ENCODE data around the gene THAP10. TPM values are rescaled to one million over a fixed set of nuclear protein-coding genes. Genes with fewer than 3 reads are reported as not detected.

Gene THAP10
- total RNA-seq, 1 donor from 2014 or later = 1.7 TPM

GRCh38 chr15:70906842-70907241, 14.6 kb upstream of the THAP10 start:
- no peak for DNase-seq (ENCODE audit: extremely low spot score, unreplicated experiment)
- H3K36me3 Mint-ChIP-seq (ENCODE audit: unreplicated experiment) = peaks cover 48% of the 10 kb centered on the region
- H3K9me3 Mint-ChIP-seq (ENCODE audit: unreplicated experiment) = peaks cover 14% of the 10 kb centered on the region
- no peak for TF ChIP-seq CTCF (IDR thresholded peaks at IDR 0.05)
- H3K4me3 Mint-ChIP-seq (ENCODE audit: unreplicated experiment) = no peak overlapping the region
- H3K4me1 Mint-ChIP-seq (ENCODE audit: unreplicated experiment) = peaks cover 15% of the 10 kb centered on the region
- peak overlapping the region; percentile 81 for H3K27ac Mint-ChIP-seq (ENCODE audit: unreplicated experiment)
- H3K27me3 Mint-ChIP-seq (ENCODE audit: unreplicated experiment) = no peaks in the 10 kb centered on the region

- Mint-ChIP-seq H3K4me1 (ENCODE audit: unreplicated experiment) (peaks cover 16% of the 10 kb centered on the region), H3K27ac (ENCODE audit: unreplicated experiment) (peak overlapping the region; percentile 32), H3K4me3 (ENCODE audit: unreplicated experiment) (no peak overlapping the region), H3K9me3 (ENCODE audit: unreplicated experiment) (peaks cover 1% of the 10 kb centered on the region), H3K27me3 (ENCODE audit: unreplicated experiment) (no peaks in the 10 kb centered on the region), H3K36me3 (ENCODE audit: unreplicated experiment) (peaks cover 30% of the 10 kb centered on the region)
- no peak for DNase-seq (ENCODE audit: extremely low spot score, unreplicated experiment)
- no peak for TF ChIP-seq CTCF (IDR thresholded peaks at IDR 0.05)
Observed at GRCh38 chr15:70902107-70902506, 9.9 kb upstream of the THAP10 start.

DNA sequence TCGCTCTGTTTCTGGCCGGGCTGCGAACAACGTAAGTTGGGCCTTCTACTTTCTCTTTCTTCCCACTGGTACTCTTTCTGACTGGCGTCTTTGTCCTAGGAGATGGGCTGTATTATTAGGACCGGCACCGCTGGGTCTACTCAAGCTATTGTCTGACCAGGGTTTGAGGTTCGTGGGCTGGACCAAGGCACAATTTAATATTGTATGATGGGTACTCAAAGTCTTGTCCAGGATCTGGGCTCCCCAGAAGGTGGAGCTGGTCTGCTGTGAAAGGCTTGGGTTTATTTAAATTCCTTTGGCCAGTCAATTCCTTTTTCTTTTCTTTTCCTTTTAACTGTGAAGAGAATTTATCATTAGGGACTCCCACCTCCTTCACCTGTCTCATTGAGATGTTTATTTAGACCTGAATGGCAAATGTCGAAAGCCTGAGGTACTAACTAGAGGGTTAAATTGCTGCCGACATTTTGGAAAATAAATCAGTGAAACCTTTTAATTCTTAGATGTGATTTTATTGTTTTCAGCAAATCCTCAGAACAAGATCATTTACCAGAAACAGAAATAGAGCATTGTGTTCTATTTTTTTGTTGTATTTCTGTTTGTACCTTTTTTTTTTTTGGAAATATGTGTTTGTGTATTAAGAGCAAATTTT, 803 bp upstream of the THAP10 start:
- H3K36me3 Mint-ChIP-seq (ENCODE audit: unreplicated experiment) = peaks cover 9% of the 10 kb centered on the region
- DNase-seq (ENCODE audit: extremely low spot score, unreplicated experiment) = no peak
- no peaks in the 10 kb centered on the region for H3K27me3 Mint-ChIP-seq (ENCODE audit: unreplicated experiment)
- peaks cover 12% of the 10 kb centered on the region for H3K4me1 Mint-ChIP-seq (ENCODE audit: unreplicated experiment)
- TF ChIP-seq CTCF (IDR thresholded peaks at IDR 0.05) = peak; percentile 81
- H3K9me3 Mint-ChIP-seq (ENCODE audit: unreplicated experiment) = no peaks in the 10 kb centered on the region
- peak overlapping the region; percentile 95 for H3K27ac Mint-ChIP-seq (ENCODE audit: unreplicated experiment)
- peak overlapping the region; percentile 84 for H3K4me3 Mint-ChIP-seq (ENCODE audit: unreplicated experiment)

DNA sequence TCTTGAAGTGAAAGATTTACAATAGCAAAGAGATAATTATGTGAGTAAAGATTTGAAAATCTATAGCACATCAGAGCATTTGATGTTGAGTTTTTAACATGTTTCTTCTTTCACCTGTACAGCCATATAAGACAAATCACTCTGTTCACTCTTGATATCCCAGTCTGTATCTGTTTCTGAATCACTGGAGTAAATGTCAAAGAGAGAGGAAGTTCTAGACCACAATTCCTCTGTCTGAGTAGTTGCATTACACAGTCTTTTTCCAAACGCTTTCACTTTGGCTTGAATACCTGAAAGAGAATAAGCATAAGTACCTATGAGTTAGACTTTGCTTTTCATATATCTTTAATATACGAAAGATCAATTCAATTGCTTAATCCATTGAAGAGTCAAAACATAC, 9.9 kb downstream of the THAP10 start:
- no peak overlapping the region for H3K27ac Mint-ChIP-seq (ENCODE audit: unreplicated experiment)
- H3K9me3 Mint-ChIP-seq (ENCODE audit: unreplicated experiment) = no peaks in the 10 kb centered on the region
- TF ChIP-seq CTCF (IDR thresholded peaks at IDR 0.05) = no peak
- H3K27me3 Mint-ChIP-seq (ENCODE audit: unreplicated experiment) = no peaks in the 10 kb centered on the region
- H3K4me3 Mint-ChIP-seq (ENCODE audit: unreplicated experiment) = no peak overlapping the region
- H3K4me1 Mint-ChIP-seq (ENCODE audit: unreplicated experiment) = peaks cover 23% of the 10 kb centered on the region
- DNase-seq (ENCODE audit: extremely low spot score, unreplicated experiment) = no peak
- peaks cover 9% of the 10 kb centered on the region for H3K36me3 Mint-ChIP-seq (ENCODE audit: unreplicated experiment)

DNA sequence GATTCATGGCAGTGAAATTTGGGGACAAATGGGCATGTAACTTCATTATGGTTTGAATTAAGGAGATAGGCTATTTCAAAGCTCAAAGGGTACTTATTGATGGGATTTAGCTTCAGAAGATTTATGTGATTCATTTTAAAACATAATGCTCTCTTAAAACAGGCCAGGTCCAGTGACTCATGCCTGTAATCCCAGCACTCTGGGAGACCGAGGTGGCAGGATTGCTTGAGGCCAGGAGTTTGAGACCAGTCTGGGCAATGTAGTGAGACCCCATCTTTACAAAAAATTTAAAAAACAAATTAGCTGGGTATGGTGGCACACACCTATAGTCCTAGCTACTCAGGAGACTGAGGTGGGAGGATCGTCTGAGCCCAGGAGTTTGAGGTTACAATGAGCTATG, 11.5 kb downstream of the THAP10 start:
- no peaks in the 10 kb centered on the region for H3K9me3 Mint-ChIP-seq (ENCODE audit: unreplicated experiment)
- DNase-seq (ENCODE audit: extremely low spot score, unreplicated experiment) = no peak
- H3K4me3 Mint-ChIP-seq (ENCODE audit: unreplicated experiment) = no peak overlapping the region
- no peaks in the 10 kb centered on the region for H3K27me3 Mint-ChIP-seq (ENCODE audit: unreplicated experiment)
- H3K4me1 Mint-ChIP-seq (ENCODE audit: unreplicated experiment) = peaks cover 23% of the 10 kb centered on the region
- H3K27ac Mint-ChIP-seq (ENCODE audit: unreplicated experiment) = no peak overlapping the region
- H3K36me3 Mint-ChIP-seq (ENCODE audit: unreplicated experiment) = peaks cover 9% of the 10 kb centered on the region
- TF ChIP-seq CTCF (IDR thresholded peaks at IDR 0.05) = no peak
